Gastrocnemius medialis (tissue), 4 donors: ENCODE data around the gene PRKCE.

Experiments used
- CTCF ChIP-seq, 5 experiments: fragments of 450-650 bp in 3 of 5; fragments of 200-600 bp in 2 of 5; sonication (generic) in 2 of 5; IDR thresholded peaks in 4 of 5; conservative IDR thresholded peaks in 1 of 5; 1 replicate in 4 of 5; 2 replicates in 1 of 5; pipeline ENCODE4 v1.5.1; 2016 to 2019; ENCODE audit warnings: antibody characterized with exemption in 5 of 5, mild to moderate bottlenecking in 3 of 5, moderate library complexity in 3 of 5
- POLR2A ChIP-seq, 2 donors: fragments of 450-650 bp; IDR thresholded peaks; one replicate each; pipeline ENCODE4 v1.6.1; 2017; ENCODE audit warnings: antibody characterized with exemption in 2 of 2, mild to moderate bottlenecking in 2 of 2, moderate library complexity in 2 of 2

DNA sequence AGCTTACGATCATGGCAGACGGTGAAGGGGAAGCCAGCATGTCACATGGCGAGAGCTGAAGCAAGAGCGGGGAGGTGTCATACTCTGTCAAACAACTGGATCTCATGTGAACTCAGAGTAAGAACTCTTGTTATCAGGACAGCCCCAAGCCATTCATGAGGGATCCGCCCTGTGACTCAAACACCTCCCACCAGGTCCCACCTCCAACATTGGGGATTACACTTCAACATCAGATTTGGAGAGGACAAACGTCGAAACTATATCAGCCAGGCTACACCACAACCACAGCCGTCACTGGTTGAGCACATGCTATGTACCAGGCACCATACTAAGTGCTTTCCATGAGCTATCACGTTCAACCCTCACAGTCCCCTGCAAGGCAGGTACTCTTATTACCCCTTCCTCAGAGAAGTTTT, 293.8 kb downstream of the PRKCE start:
- TF ChIP-seq CTCF (IDR thresholded peaks at IDR 0.05 in 4 of 5, conservative IDR thresholded peaks at IDR 0.05 in 1 of 5) (no peak), POLR2A (IDR thresholded peaks at IDR 0.05) (no peak)
